GM21786 (cell line): Measurements from ENCODE around the gene SMAD3.
"Not testable (repeated sequence)": the region's sequence is repeated elsewhere in the genome, so short reads cannot be mapped to it uniquely, and the experiment has no call there.

Experiments used
- ATAC-seq: cut with Tn5 transposase; IDR thresholded peaks from one replicate; pipeline ENCODE4 v1.9.1; 2021; ENCODE audit not compliant: unreplicated experiment

SMAD3 gene

DNA sequence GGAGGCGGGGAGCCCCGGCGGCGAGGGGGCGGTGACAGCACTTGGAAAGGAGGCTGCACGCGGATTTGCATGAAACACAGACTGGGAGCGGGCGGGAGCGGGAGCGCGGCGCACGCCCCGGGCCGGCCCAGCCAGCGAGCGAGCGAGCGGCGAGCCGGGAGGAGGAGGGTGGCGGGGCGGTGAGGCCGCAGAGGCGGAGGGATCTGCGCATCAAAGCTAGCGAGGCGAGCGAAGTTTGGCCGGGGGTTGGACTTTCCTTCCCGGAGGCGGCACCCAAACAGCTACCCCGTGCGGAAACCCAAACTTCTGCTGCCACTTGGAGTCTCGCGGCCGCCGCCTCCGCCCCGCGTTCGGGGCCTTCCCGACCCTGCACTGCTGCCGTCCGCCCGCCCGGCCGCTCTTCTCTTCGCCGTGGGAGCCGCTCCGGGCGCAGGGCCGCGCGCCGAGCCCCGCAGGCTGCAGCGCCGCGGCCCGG is at the start of gene SMAD3:
TSS of gene SMAD3 (plus strand) at position 72 of the 475 bp plus-strand sequence. CDS start 553 bp downstream, outside the sequence.
- peak; percentile 41 for ATAC-seq

DNA sequence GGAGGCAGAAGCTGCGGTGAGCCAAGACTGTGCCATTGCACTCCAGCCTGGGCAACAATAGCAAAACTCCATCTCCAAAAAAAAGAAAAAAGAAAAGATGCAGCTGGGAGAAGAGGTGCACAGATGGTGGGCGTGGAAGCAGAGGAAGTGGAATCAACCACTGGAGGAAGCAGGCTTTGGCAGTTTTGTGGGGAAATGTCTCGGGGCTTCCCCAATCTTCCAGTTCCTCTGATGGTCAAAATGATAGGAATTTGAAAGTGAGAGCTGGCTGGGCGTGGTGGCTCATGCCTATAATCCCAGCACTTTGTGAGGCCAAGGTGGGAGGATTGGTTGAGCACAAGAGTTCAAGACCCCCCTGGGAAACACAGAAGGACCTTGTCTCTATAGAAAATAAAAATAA is 48.1 kb upstream of the SMAD3 start:
- ATAC-seq, result no peak

DNA sequence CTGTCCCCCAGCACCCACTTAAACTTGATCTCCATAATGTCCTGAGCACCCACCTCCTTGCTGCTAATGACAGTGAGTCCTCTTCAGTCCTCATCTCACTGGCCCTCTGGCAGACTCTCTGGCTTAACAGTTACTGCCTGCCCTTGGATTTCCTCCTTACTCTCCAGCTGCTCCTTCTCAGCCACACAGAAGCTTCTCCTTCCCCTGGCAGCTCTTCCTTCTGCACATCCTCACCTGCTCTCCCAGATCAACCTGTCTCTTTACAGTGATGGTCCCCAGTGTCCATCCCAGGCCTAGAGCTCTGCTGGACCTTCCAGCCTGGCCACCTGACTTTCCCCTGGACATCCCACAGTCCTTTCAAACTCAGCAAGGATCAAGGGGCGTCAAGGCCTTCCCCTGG is 47.4 kb upstream of the SMAD3 start:
- ATAC-seq, result no peak

DNA sequence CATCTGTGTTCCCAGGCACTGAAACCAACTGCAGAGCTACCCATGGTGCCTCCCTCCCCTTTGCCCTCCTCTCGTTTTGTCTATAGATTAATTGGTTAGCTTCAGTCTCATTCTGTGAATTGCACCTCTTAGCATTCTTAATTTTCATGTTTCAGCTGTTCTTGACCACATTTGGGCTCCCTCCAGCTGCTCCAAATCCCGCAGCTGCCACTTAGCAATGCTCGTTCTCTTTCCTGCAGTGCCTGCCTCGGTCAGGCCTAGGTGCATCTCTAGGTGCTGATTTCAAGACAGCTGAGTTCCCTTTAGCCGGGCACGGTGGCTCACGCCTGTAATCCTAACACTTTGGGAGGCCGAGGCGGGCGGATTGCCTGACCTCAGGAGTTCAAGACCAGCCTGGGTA is 47.0 kb upstream of the SMAD3 start:
- no peak for ATAC-seq

DNA sequence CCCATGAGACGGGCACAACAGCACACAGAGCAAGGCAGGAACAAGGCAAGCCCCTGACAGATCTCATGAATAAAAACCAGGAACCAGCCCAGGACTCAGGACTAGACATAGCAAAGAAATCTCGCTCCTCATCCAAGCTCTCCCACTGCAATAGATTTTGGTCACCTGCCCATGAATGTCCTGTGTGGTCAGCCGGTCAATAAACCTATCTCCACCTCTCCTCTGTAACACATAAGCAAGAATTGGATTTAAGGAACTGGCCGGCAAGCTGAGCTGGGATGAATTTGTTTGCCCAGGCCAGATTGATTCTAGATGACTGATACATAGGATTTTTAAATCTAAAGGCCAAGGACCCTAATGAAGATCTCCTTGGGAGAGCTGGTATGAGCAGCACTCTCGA is 46.3 kb upstream of the SMAD3 start:
- ATAC-seq, result no peak

- no peak for ATAC-seq
Measured at GRCh38 chr15:67019884-67020520, 45.4 kb upstream of the SMAD3 start.

- ATAC-seq, result not testable (repeated sequence)
Measured at GRCh38 chr15:67020668-67021067, 44.7 kb upstream of the SMAD3 start.

- no peak for ATAC-seq
Measured at GRCh38 chr15:67021455-67021854, 43.9 kb upstream of the SMAD3 start.

DNA sequence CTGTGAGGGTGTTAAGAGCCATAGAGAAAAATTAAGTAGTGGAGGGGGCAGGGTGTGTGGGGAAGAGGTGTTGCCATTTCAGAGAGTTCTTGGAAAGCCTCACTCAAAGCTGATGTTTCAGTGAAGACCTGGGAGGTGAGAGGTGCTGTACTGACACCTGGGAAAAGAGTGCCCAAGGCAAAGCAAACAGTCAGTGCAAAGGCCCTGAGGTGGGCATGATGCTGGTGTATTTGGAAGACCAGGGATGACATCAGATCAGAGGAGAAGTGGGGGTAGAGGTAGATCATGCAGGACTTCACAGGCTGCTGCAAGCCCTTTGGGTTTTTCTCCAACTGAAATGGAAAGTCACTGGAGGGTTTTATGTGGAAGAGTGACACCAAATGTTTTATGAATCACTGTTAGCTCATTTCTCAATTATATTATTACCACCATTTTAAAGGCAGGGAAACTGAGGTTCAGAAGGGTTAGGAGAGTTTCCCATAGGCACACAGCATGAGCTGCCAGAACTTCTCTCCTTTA is 42.8 kb upstream of the SMAD3 start:
- ATAC-seq, result no peak

GRCh38 chr15:67023517-67024313 is 41.7 kb upstream of the SMAD3 start:
- no peak for ATAC-seq

GRCh38 chr15:67024314-67024997 is 40.9 kb upstream of the SMAD3 start:
- ATAC-seq, result no peak

- ATAC-seq, result no peak
Measured at GRCh38 chr15:67024998-67025368, 40.4 kb upstream of the SMAD3 start.

GRCh38 chr15:67025719-67026609 is 39.4 kb upstream of the SMAD3 start:
- no peak for ATAC-seq

GRCh38 chr15:67026610-67026967 is 38.8 kb upstream of the SMAD3 start:
- no peak for ATAC-seq

- not testable (repeated sequence) for ATAC-seq
Measured at GRCh38 chr15:67028440-67028839, 37.0 kb upstream of the SMAD3 start.

DNA sequence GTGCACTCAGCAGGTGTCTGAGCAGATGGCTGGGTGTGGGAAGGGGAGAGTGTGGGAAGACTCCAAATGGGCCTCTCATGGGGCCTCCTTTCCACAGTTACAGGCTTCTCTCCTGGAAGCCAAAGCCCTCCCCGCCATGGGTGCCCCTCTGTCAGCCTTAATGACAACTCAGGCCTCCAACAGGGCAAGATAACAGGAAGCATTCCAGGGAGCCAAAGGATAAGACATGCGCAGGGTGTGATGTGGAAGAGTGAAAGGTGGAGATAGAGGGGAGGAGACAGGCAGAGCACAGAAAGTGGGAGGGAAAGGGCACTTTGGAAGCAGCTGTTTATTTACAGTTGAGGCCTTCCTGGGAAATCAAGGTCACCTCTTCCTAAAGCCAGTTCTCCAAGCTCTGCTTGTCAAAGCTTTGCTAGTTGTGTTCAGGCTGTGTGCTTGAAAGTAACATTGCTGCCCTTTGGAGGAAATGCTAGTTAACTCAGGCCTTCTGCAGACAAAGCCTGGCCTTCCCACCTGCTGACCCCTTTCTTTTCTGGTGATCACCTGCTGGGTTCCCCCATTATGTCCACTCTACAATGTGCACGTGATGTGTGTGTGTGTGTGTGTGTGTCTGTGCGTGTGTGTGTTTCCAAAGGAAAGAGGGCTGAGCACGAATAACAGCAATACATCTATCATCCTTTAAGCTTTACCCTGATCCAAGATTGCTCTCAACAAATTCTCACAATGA is 35.2 kb upstream of the SMAD3 start:
- ATAC-seq, result no peak

GRCh38 chr15:67031331-67031730 is 34.1 kb upstream of the SMAD3 start:
- ATAC-seq, result no peak

GRCh38 chr15:67032608-67033007 is 32.8 kb upstream of the SMAD3 start:
- no peak for ATAC-seq

- ATAC-seq, result no peak
Measured at GRCh38 chr15:67033012-67033411, 32.4 kb upstream of the SMAD3 start.

GRCh38 chr15:67033571-67034044 is 31.8 kb upstream of the SMAD3 start:
- ATAC-seq, result no peak
